ENCODE measurements around the gene C1orf74.

The C1orf74 gene

GRCh38 chr1:209784265-209785169, at the start of gene C1orf74:
TSS of gene C1orf74 (minus strand) at chr1:209784559. CDS start at chr1:209783634, 925 bp downstream.
- DNase-seq (ENCODE audit: low read depth): peak; percentile 95

GRCh38 chr1:209831615-209832014, 47.3 kb upstream of the C1orf74 start:
- no peak for DNase-seq (ENCODE audit: low read depth)

- DNase-seq (ENCODE audit: low read depth): no peak
Measured at GRCh38 chr1:209830722-209831121, 46.4 kb upstream of the C1orf74 start.

GRCh38 chr1:209829716-209830115, 45.4 kb upstream of the C1orf74 start:
- no peak for DNase-seq (ENCODE audit: low read depth)

- DNase-seq (ENCODE audit: low read depth): peak; percentile 93
Measured at GRCh38 chr1:209827384-209828262, 43.3 kb upstream of the C1orf74 start, which contains the start of gene UTP25. TSS of gene UTP25 (plus strand) at chr1:209827972. CDS start at chr1:209828064, 92 bp downstream.

GRCh38 chr1:209825591-209826434, 41.5 kb upstream of the C1orf74 start:
- no peak for DNase-seq (ENCODE audit: low read depth)

GRCh38 chr1:209823143-209824041, 39.0 kb upstream of the C1orf74 start:
- DNase-seq (ENCODE audit: low read depth): peak; percentile 61

- no peak for DNase-seq (ENCODE audit: low read depth)
Measured at GRCh38 chr1:209822706-209823105, 38.3 kb upstream of the C1orf74 start.

GRCh38 chr1:209820986-209821385, 36.6 kb upstream of the C1orf74 start:
- no peak for DNase-seq (ENCODE audit: low read depth)

GRCh38 chr1:209819058-209819457, 34.7 kb upstream of the C1orf74 start:
- DNase-seq (ENCODE audit: low read depth): no peak

GRCh38 chr1:209817691-209818090, 33.3 kb upstream of the C1orf74 start:
- no peak for DNase-seq (ENCODE audit: low read depth)

- no peak for DNase-seq (ENCODE audit: low read depth)
Measured at GRCh38 chr1:209816923-209817322, 32.6 kb upstream of the C1orf74 start.

GRCh38 chr1:209815931-209816341, 31.6 kb upstream of the C1orf74 start:
- no peak for DNase-seq (ENCODE audit: low read depth)

- no peak for DNase-seq (ENCODE audit: low read depth)
Measured at GRCh38 chr1:209815490-209815889, 31.1 kb upstream of the C1orf74 start.

- DNase-seq (ENCODE audit: low read depth): no peak
Measured at GRCh38 chr1:209813902-209814301, 29.5 kb upstream of the C1orf74 start.

- no peak for DNase-seq (ENCODE audit: low read depth)
Measured at GRCh38 chr1:209810783-209811182, 26.4 kb upstream of the C1orf74 start.

- no peak for DNase-seq (ENCODE audit: low read depth)
Measured at GRCh38 chr1:209809611-209810010, 25.3 kb upstream of the C1orf74 start.

- DNase-seq (ENCODE audit: low read depth): peak; percentile 74
Measured at GRCh38 chr1:209808059-209808581, 23.8 kb upstream of the C1orf74 start.

GRCh38 chr1:209807509-209807908, 23.1 kb upstream of the C1orf74 start:
- DNase-seq (ENCODE audit: low read depth): no peak
